Measurements from ENCODE around the gene DNM2. TPM values are rescaled to one million over a fixed set of nuclear protein-coding genes. Genes with fewer than 3 reads are reported as not detected.

The DNM2 gene
- total RNA-seq, 1 donor from 2014 or later, result 129 TPM

DNA sequence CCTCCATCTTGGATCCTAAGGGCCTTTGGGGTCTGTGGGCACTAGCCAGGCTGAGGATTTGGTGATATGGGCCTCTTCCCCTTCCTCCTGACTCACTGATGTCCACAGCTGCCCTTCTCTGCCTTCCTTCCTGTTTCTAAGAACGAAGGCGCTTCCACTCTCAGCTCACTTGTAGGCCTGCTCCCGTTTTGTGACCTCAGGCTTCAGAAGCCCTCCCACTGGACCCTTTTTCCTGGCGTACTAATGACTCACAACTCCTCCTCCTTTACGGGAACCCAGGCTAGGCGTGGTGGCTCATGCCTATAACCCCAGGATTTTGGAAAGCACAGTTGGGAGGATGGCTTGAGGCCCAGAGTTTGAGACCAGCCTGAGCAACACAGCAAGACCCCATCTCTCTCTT, 62.5 kb downstream of the DNM2 start:
- Mint-ChIP-seq H3K4me3 (ENCODE audit: unreplicated experiment) (no peak overlapping the region), H3K27ac (ENCODE audit: unreplicated experiment) (no peak overlapping the region), H3K36me3 (ENCODE audit: low read depth, unreplicated experiment) (peaks cover 25% of the 10 kb centered on the region), H3K9me3 (ENCODE audit: unreplicated experiment) (no peaks in the 10 kb centered on the region), H3K4me1 (ENCODE audit: low read depth, unreplicated experiment) (no peaks in the 10 kb centered on the region), H3K27me3 (ENCODE audit: low read depth, unreplicated experiment) (no peaks in the 10 kb centered on the region)
- FAIRE-seq (no peak), DNase-seq (ENCODE audit: low read depth) (peak; percentile 77)
- Histone ChIP-seq H3K36me3 (ENCODE audit: insufficient read depth, low read length) (peaks cover 41% of the 10 kb centered on the region), H2AFZ (ENCODE audit: low read depth, low read length) (no peak overlapping the region), H3K4me1 (ENCODE audit: insufficient read depth, low read length) (peaks cover 5% of the 10 kb centered on the region), H3K4me3 (ENCODE audit: insufficient read depth, low read depth, low read length) (no peak overlapping the region), H3K4me2 (ENCODE audit: low read length) (peak overlapping the region; percentile 23), H3K27me3 (ENCODE audit: insufficient read depth, low read length) (no peaks in the 10 kb centered on the region), H3K9ac (ENCODE audit: low read length) (peak overlapping the region; percentile 46), H4K20me1 (ENCODE audit: insufficient read depth, low read length) (peaks cover 10% of the 10 kb centered on the region), H3K79me2 (ENCODE audit: insufficient read depth, low read length) (no peaks in the 10 kb centered on the region), H3K9me3 (ENCODE audit: insufficient read depth, low read depth, low read length) (no peaks in the 10 kb centered on the region), H3K27ac (ENCODE audit: low read depth, low read length) (peak overlapping the region; percentile 53)
- no peak for TF ChIP-seq EZH2 (IDR thresholded peaks at IDR 0.05; ENCODE audit: insufficient read depth, low read length)
- TF ChIP-seq, protein P1, sequence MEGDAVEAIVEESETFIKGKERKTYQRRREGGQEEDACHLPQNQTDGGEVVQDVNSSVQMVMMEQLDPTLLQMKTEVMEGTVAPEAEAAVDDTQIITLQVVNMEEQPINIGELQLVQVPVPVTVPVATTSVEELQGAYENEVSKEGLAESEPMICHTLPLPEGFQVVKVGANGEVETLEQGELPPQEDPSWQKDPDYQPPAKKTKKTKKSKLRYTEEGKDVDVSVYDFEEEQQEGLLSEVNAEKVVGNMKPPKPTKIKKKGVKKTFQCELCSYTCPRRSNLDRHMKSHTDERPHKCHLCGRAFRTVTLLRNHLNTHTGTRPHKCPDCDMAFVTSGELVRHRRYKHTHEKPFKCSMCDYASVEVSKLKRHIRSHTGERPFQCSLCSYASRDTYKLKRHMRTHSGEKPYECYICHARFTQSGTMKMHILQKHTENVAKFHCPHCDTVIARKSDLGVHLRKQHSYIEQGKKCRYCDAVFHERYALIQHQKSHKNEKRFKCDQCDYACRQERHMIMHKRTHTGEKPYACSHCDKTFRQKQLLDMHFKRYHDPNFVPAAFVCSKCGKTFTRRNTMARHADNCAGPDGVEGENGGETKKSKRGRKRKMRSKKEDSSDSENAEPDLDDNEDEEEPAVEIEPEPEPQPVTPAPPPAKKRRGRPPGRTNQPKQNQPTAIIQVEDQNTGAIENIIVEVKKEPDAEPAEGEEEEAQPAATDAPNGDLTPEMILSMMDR (IDR thresholded peaks at IDR 0.05; ENCODE audit: insufficient read depth, low read depth, low read length), result no peak

DNA sequence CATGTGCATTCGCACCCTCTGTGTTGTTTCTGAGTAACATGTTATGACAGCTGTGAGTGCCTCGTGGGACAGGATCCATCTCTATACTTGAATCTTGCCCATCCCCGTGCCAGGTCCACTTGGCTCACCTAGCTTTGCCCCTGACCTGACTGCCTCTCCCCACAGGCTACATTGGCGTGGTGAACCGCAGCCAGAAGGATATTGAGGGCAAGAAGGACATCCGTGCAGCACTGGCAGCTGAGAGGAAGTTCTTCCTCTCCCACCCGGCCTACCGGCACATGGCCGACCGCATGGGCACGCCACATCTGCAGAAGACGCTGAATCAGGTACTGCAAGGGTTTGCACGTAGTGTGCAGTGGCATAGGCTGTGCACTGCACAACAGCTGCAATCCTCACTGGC, 64.9 kb downstream of the DNM2 start:
- no peak overlapping the region for H3K9ac ChIP-seq (ENCODE audit: low read length)
- no peak overlapping the region for H3K4me3 ChIP-seq (ENCODE audit: insufficient read depth, low read depth, low read length)
- no peaks in the 10 kb centered on the region for H4K20me1 ChIP-seq (ENCODE audit: insufficient read depth, low read length)
- no peak overlapping the region for H2AFZ ChIP-seq (ENCODE audit: low read depth, low read length)
- Mint-ChIP-seq H3K27me3 (ENCODE audit: low read depth, unreplicated experiment) (no peaks in the 10 kb centered on the region), H3K9me3 (ENCODE audit: unreplicated experiment) (no peaks in the 10 kb centered on the region), H3K4me1 (ENCODE audit: low read depth, unreplicated experiment) (no peaks in the 10 kb centered on the region), H3K4me3 (ENCODE audit: unreplicated experiment) (no peak overlapping the region), H3K27ac (ENCODE audit: unreplicated experiment) (no peak overlapping the region), H3K36me3 (ENCODE audit: low read depth, unreplicated experiment) (peaks cover 30% of the 10 kb centered on the region)
- no peaks in the 10 kb centered on the region for H3K9me3 ChIP-seq (ENCODE audit: insufficient read depth, low read depth, low read length)
- no peak overlapping the region for H3K4me2 ChIP-seq (ENCODE audit: low read length)
- H3K79me2 ChIP-seq (ENCODE audit: insufficient read depth, low read length), result no peaks in the 10 kb centered on the region
- H3K27ac ChIP-seq (ENCODE audit: low read depth, low read length), result no peak overlapping the region
- H3K27me3 ChIP-seq (ENCODE audit: insufficient read depth, low read length), result no peaks in the 10 kb centered on the region
- FAIRE-seq (no peak), DNase-seq (ENCODE audit: low read depth) (no peak)
- peaks cover 37% of the 10 kb centered on the region for H3K36me3 ChIP-seq (ENCODE audit: insufficient read depth, low read length)
- H3K4me1 ChIP-seq (ENCODE audit: insufficient read depth, low read length), result peaks cover 5% of the 10 kb centered on the region
- TF ChIP-seq EZH2 (IDR thresholded peaks at IDR 0.05; ENCODE audit: insufficient read depth, low read length), result no peak
- TF ChIP-seq, protein P1 (IDR thresholded peaks at IDR 0.05; ENCODE audit: insufficient read depth, low read depth, low read length), result no peak

DNA sequence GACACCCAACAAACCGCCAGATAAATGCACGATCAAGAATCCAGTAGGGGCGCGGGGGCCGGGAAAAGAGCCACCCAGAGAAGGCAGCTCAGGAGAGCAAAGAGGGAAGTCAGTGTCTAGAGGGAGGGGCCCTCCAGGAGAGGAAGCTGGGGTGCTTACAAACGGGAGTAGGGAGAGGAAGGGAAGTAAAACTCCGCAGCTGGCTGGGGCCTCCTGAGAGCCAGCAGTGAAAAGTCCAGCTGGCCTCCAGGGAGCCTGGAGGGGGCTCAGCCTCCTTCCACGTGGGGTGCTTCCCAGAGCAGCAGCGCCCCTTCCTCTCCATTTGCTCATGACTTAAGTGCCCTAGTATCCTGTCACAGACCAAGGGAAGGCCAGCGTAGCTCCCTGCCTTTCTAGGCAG, 66.4 kb downstream of the DNM2 start:
- peaks cover 36% of the 10 kb centered on the region for H3K36me3 ChIP-seq (ENCODE audit: insufficient read depth, low read length)
- TF ChIP-seq, protein P1 (IDR thresholded peaks at IDR 0.05; ENCODE audit: insufficient read depth, low read depth, low read length), result no peak
- TF ChIP-seq EZH2 (IDR thresholded peaks at IDR 0.05; ENCODE audit: insufficient read depth, low read length), result no peak
- FAIRE-seq (no peak), DNase-seq (ENCODE audit: low read depth) (no peak)
- Mint-ChIP-seq H3K27ac (ENCODE audit: unreplicated experiment) (no peak overlapping the region), H3K9me3 (ENCODE audit: unreplicated experiment) (no peaks in the 10 kb centered on the region), H3K4me1 (ENCODE audit: low read depth, unreplicated experiment) (no peaks in the 10 kb centered on the region), H3K36me3 (ENCODE audit: low read depth, unreplicated experiment) (peaks cover 31% of the 10 kb centered on the region), H3K4me3 (ENCODE audit: unreplicated experiment) (no peak overlapping the region), H3K27me3 (ENCODE audit: low read depth, unreplicated experiment) (no peaks in the 10 kb centered on the region)
- H3K9ac ChIP-seq (ENCODE audit: low read length), result no peak overlapping the region
- H3K79me2 ChIP-seq (ENCODE audit: insufficient read depth, low read length), result no peaks in the 10 kb centered on the region
- no peak overlapping the region for H2AFZ ChIP-seq (ENCODE audit: low read depth, low read length)
- no peaks in the 10 kb centered on the region for H3K9me3 ChIP-seq (ENCODE audit: insufficient read depth, low read depth, low read length)
- no peak overlapping the region for H3K27ac ChIP-seq (ENCODE audit: low read depth, low read length)
- H3K4me1 ChIP-seq (ENCODE audit: insufficient read depth, low read length), result peaks cover 5% of the 10 kb centered on the region
- peaks cover 4% of the 10 kb centered on the region for H4K20me1 ChIP-seq (ENCODE audit: insufficient read depth, low read length)
- no peak overlapping the region for H3K4me3 ChIP-seq (ENCODE audit: insufficient read depth, low read depth, low read length)
- no peak overlapping the region for H3K4me2 ChIP-seq (ENCODE audit: low read length)
- no peaks in the 10 kb centered on the region for H3K27me3 ChIP-seq (ENCODE audit: insufficient read depth, low read length)

Data from astrocyte (in vitro differentiated cells and primary cell).